Measurements from ENCODE around the gene RNU5B-1. TPM values are rescaled to one million over a fixed set of nuclear protein-coding genes. Genes with fewer than 3 reads are reported as not detected.

RNU5B-1 gene
- total RNA-seq, 2 donors from 2014 or later, result 26.1 TPM; not detected in 1

GRCh38 chr15:65290228-65290627 lies 14.2 kb upstream of the RNU5B-1 start:
- no peak for DNase-seq
- H3K9ac ChIP-seq (ENCODE audit: low read depth in 2 of 2, low read length in 2 of 2), result no peak overlapping the region
- intact Hi-C loops (cut with DNase I), result no loop called here

DNA sequence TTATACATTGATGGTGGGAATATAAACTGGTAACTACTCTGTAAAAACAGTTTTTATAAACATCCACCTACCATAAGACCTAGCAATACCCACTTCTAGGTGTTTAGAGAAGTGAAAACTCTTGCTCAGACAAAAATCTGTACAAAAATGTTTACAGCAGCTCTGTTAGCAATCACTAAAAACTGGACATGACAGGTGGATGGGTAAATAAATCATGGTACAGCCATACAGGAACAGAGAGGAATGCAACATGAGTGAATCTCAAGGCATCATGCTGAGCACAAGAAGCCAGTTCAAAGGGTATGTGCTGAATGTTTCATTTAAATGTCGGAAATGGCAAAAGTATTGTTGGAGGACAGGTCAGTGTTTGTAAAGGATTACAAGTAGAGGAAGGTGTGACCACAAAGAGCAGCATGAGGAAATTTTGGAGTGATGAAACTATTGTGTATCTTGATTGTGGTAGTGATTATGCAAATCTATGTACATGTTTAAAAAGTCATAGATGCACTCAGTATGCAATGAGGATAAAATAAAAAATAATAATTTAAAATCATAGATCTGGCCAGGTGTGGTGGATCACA lies 11.4 kb upstream of the RNU5B-1 start:
- Histone ChIP-seq H3K9me3 (no peaks in the 10 kb centered on the region), H3K27me3 (no peaks in the 10 kb centered on the region), H3K36me3 (no peaks in the 10 kb centered on the region), H3K9ac (ENCODE audit: low read depth in 2 of 2, low read length in 2 of 2) (no peak overlapping the region), H3K27ac (no peak overlapping the region), H3K4me1 (peaks cover 4% of the 10 kb centered on the region), H3K4me3 (no peak overlapping the region)
- no peak for TF ChIP-seq CTCF (IDR thresholded peaks at IDR 0.05)
- intact Hi-C loops (cut with DNase I), result no loop called here
- no peak for DNase-seq

More at GRCh38 chr15:65290228-65290627, 14.2 kb upstream of the RNU5B-1 start:
- Histone ChIP-seq H3K27me3 (no peaks in the 10 kb centered on the region), H3K27ac (no peak overlapping the region), H3K4me3 (no peak overlapping the region), H3K4me1 (no peaks in the 10 kb centered on the region), H3K9me3 (no peaks in the 10 kb centered on the region), H3K36me3 (no peaks in the 10 kb centered on the region)
- TF ChIP-seq CTCF (IDR thresholded peaks at IDR 0.05), result no peak

DNA sequence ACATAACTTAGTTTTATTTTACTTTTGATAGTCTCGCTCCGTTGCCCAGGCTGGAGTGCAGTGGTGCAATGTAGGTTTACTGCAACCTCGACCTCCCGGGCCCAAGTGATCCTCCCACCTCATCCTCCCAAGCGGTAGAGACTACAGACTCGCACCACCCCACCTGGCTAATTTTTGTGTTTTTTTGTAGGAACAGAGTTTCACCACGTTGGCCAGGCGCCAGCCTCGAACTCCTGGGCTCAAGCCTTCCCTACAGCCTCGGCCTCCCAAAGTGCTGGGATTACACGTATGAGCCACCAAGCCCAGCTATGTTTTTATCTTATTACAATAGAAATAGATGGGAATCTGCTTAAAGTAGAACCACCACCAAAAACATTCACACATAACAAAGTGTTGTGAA lies 5.7 kb upstream of the RNU5B-1 start:
- Histone ChIP-seq H3K4me3 (no peak overlapping the region), H3K36me3 (no peaks in the 10 kb centered on the region), H3K9me3 (no peaks in the 10 kb centered on the region), H3K4me1 (peaks cover 8% of the 10 kb centered on the region), H3K9ac (ENCODE audit: low read depth in 2 of 2, low read length in 2 of 2) (no peak overlapping the region), H3K27me3 (no peaks in the 10 kb centered on the region), H3K27ac (no peak overlapping the region)
- intact Hi-C loops (cut with DNase I), result no loop called here
- TF ChIP-seq CTCF (IDR thresholded peaks at IDR 0.05), result no peak
- DNase-seq, result no peak

- no peak for DNase-seq
- no peak overlapping the region for H3K9ac ChIP-seq (ENCODE audit: low read depth in 2 of 2, low read length in 2 of 2)
- no peak overlapping the region for H3K4me3 ChIP-seq
- H3K9me3 ChIP-seq, result no peaks in the 10 kb centered on the region
- intact Hi-C loops (cut with DNase I), result loop anchor here (2.0 kb wide), 1 partner anchor 112 kb away; no protein-coding TSS in a partner anchor
- peaks cover 8% of the 10 kb centered on the region for H3K4me1 ChIP-seq
- TF ChIP-seq CTCF (IDR thresholded peaks at IDR 0.05), result no peak
- H3K36me3 ChIP-seq, result no peaks in the 10 kb centered on the region
- no peaks in the 10 kb centered on the region for H3K27me3 ChIP-seq
- H3K27ac ChIP-seq, result no peak overlapping the region
Observed at GRCh38 chr15:65300924-65301441, 3.5 kb upstream of the RNU5B-1 start.

GRCh38 chr15:65302061-65302460 lies 2.4 kb upstream of the RNU5B-1 start:
- H3K27ac ChIP-seq, result no peak overlapping the region
- no peak for TF ChIP-seq CTCF (IDR thresholded peaks at IDR 0.05)
- H3K27me3 ChIP-seq, result no peaks in the 10 kb centered on the region
- peaks cover 8% of the 10 kb centered on the region for H3K4me1 ChIP-seq
- intact Hi-C loops (cut with DNase I), result no loop called here
- H3K4me3 ChIP-seq, result no peak overlapping the region
- H3K9me3 ChIP-seq, result no peaks in the 10 kb centered on the region
- no peak overlapping the region for H3K9ac ChIP-seq (ENCODE audit: low read depth in 2 of 2, low read length in 2 of 2)
- no peaks in the 10 kb centered on the region for H3K36me3 ChIP-seq
- DNase-seq, result no peak
